GM23248 (cell line): Measurements from ENCODE around the gene DIP2C. TPM values are rescaled to one million over a fixed set of nuclear protein-coding genes. Genes with fewer than 3 reads are reported as not detected.

Experiments
- DNase-seq: peaks from one replicate; pipeline ENCODE4 v3.0.0-alpha.2; 2015
- H2AFZ ChIP-seq: fragments of 200-600 bp; sonication (generic); 2 replicates; pipeline ENCODE4 v1.6.1; 2016; ENCODE audit warnings: antibody characterized with exemption
- H3F3A ChIP-seq: fragments of 200-600 bp; sonication (generic); 2 replicates; pipeline ENCODE4 v1.6.1; 2016; ENCODE audit warnings: mild to moderate bottlenecking, antibody characterized with exemption, mixed run types; ENCODE audit not compliant: insufficient read depth
- H3K27ac ChIP-seq: fragments of 200-600 bp; sonication (generic); 2 replicates; pipeline ENCODE4 v1.5.1; 2016; ENCODE audit warnings: mild to moderate bottlenecking
- H3K27me3 ChIP-seq: fragments of 200-600 bp; sonication (generic); replicated peaks from 2 replicates; pipeline ENCODE4 v1.6.1; 2016; ENCODE audit warnings: mild to moderate bottlenecking; ENCODE audit not compliant: insufficient read depth
- H3K36me3 ChIP-seq: fragments of 200-600 bp; sonication (generic); 2 replicates; pipeline ENCODE4 v1.6.1; 2016; ENCODE audit warnings: low read depth, mild to moderate bottlenecking
- H3K4me1 ChIP-seq: fragments of 200-600 bp; sonication (generic); 2 replicates; pipeline ENCODE4 v1.6.1; 2016; ENCODE audit warnings: mild to moderate bottlenecking; ENCODE audit not compliant: insufficient read depth
- H3K4me2 ChIP-seq: fragments of 200-600 bp; sonication (generic); one replicate; pipeline ENCODE4 v1.6.1; 2016; ENCODE audit warnings: mild to moderate bottlenecking; ENCODE audit not compliant: unreplicated experiment
- H3K4me3 ChIP-seq: fragments of 200-600 bp; sonication (generic); 2 replicates; pipeline ENCODE4 v1.5.1; 2016; ENCODE audit warnings: mild to moderate bottlenecking
- H3K79me2 ChIP-seq: fragments of 200-600 bp; sonication (generic); 2 replicates; pipeline ENCODE4 v1.6.1; 2016; ENCODE audit warnings: mild to moderate bottlenecking; ENCODE audit not compliant: insufficient read depth
- H3K9ac ChIP-seq: fragments of 200-600 bp; sonication (generic); 2 replicates; pipeline ENCODE4 v1.6.1; 2016; ENCODE audit warnings: mild to moderate bottlenecking
- H3K9me2 ChIP-seq: fragments of 200-600 bp; sonication (generic); 2 replicates; pipeline ENCODE4 v1.6.1; 2016; ENCODE audit warnings: mixed run types, mild to moderate bottlenecking, moderate library complexity; ENCODE audit not compliant: insufficient read depth
- H3K9me3 ChIP-seq: fragments of 200-600 bp; sonication (generic); one replicate; pipeline ENCODE4 v1.6.1; 2017; ENCODE audit warnings: low read depth
- H4K20me1 ChIP-seq: fragments of 200-600 bp; sonication (generic); 2 replicates; pipeline ENCODE4 v1.6.0; 2016; ENCODE audit not compliant: insufficient read depth
- EZH2 ChIP-seq: fragments of 200-600 bp; sonication (generic); IDR thresholded peaks from 2 replicates; pipeline ENCODE4 v1.6.1; 2018; ENCODE audit warnings: antibody characterized with exemption, mild to moderate bottlenecking; ENCODE audit not compliant: insufficient read depth, poor library complexity, severe bottlenecking
- EZH2phosphoT487 ChIP-seq: fragments of 200-600 bp; sonication (generic); IDR thresholded peaks from 2 replicates; pipeline ENCODE4 v1.6.1; 2018; ENCODE audit warnings: antibody characterized with exemption, moderate library complexity, mild to moderate bottlenecking, low read depth; ENCODE audit not compliant: insufficient read depth
- WGBS, 2 experiments: methylation state at CpG; one replicate each; pipeline ENCODE4 v1.1.6; 2015 to 2017; ENCODE audit warnings: low lambda C conversion rate in 2 of 2, low coverage in 1 of 2; ENCODE audit errors: missing lambda C conversion rate in 2 of 2; 5-methylcytosine and 5-hydroxymethylcytosine counted together
- in situ Hi-C: fragments of 300-500 bp; cut with MboI; formaldehyde crosslinking; loops from 2 replicates; pipeline ENCODE4 v1.15.0; 2020
- polyA plus RNA-seq: library from polyadenylated mRNA; unstranded; fragments of >200 nt; fragmentation: Nextera tagmentation; extraction: Ambion mirVana; gene quantifications from 2 replicates; pipeline ENCODE4 v1.2.1, GENCODE V29; 2016
- total RNA-seq: library from RNA; depleted of rRNA; stranded (reverse); fragments of >200 nt; shearing (Covaris generic); gene quantifications from 2 replicates; pipeline ENCODE4 v1.2.3, GENCODE V29; 2014

Gene DIP2C
- total and polyA plus RNA-seq, 2 experiments from 2014 or later: 12.0 to 13.1 TPM

GRCh38 chr10:239109-239508 lies 450.4 kb downstream of the DIP2C start:
- peaks cover 34% of the 10 kb centered on the region for H3K36me3 ChIP-seq
- H3K27me3 ChIP-seq: no peaks in the 10 kb centered on the region
- no peaks in the 10 kb centered on the region for H3K9me3 ChIP-seq
- no peak overlapping the region for H3K4me3 ChIP-seq
- TF ChIP-seq EZH2phosphoT487: no peak
- TF ChIP-seq EZH2: no peak
- H3K4me1 ChIP-seq: peaks cover 6% of the 10 kb centered on the region
- H3K9me2 ChIP-seq: no peaks in the 10 kb centered on the region
- peaks cover 3% of the 10 kb centered on the region; the same call in 1 of the 2 replicates for H3F3A ChIP-seq
- no peaks in the 10 kb centered on the region for H4K20me1 ChIP-seq
- DNase-seq: peak; percentile 30
- H2AFZ ChIP-seq: no peak overlapping the region
- H3K27ac ChIP-seq: no peak overlapping the region
- H3K79me2 ChIP-seq: no peaks in the 10 kb centered on the region
- no peak overlapping the region for H3K4me2 ChIP-seq
- in situ Hi-C loops: no loop called here
- H3K9ac ChIP-seq: no peak overlapping the region
- WGBS, 2 experiments: 87 to 91% methylated on average over 6 of the region's 6 CpGs

DNA sequence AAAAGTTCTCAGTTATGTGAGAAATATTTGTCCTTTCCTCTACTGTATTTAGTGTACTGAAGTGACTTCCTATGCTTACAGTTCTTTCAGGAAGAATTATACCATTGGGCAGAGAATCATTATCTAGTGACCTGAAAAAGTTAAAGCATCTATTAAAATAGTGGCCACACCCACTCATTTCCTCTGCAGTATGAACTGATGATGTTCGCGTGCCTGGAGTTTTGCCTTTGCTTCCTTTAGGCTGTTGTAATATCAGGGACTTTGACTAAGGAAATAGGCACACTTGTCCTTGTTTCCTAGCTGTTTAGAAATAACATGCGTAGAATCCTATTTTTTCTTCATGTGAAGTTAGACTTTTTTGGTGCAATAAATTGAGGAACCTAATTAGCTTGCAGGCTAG lies 453.6 kb downstream of the DIP2C start:
- Histone ChIP-seq H3K36me3 (peaks cover 17% of the 10 kb centered on the region), H3K4me2 (no peak overlapping the region), H3K79me2 (peaks cover under 1% of the 10 kb centered on the region), H3K9ac (no peak overlapping the region), H3K27me3 (no peaks in the 10 kb centered on the region), H3F3A (peaks cover 3% of the 10 kb centered on the region; the same call in 1 of the 2 replicates), H3K4me1 (peaks cover 6% of the 10 kb centered on the region), H3K27ac (no peak overlapping the region), H3K9me3 (no peaks in the 10 kb centered on the region), H3K4me3 (no peak overlapping the region), H3K9me2 (no peaks in the 10 kb centered on the region), H4K20me1 (no peaks in the 10 kb centered on the region), H2AFZ (no peak overlapping the region)
- DNase-seq: peak; percentile 62
- in situ Hi-C loops: no loop called here
- WGBS, 2 experiments: 53 to 59% methylated on average over 3 of the region's 3 CpGs
- TF ChIP-seq EZH2: no peak
- no peak for TF ChIP-seq EZH2phosphoT487

GRCh38 chr10:234708-235406 lies 454.6 kb downstream of the DIP2C start:
- no peaks in the 10 kb centered on the region for H4K20me1 ChIP-seq

DNA sequence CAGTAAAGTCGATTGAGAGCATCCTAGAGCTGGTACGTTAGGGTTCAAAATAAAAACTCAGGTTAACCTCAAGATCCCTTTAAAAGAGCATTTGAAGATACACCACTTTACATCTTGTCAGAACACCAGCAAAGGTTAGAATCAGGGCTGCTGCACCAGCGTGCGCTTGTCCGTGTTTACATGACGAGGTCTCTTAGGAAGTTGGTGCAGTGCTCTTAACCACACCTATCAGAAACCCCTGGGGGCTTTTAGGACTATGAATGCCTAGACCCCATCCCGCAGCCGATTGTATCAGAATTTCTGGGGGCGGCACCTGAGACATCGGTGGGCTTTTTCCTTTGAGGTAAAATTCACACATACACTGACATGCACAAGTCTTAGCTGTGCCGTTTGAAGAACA lies 456.6 kb downstream of the DIP2C start:
- DNase-seq: no peak
- H3K4me3 ChIP-seq: no peak overlapping the region
- TF ChIP-seq EZH2 (no peak), EZH2phosphoT487 (no peak)
- no peaks in the 10 kb centered on the region for H3K9me2 ChIP-seq
- H3F3A ChIP-seq: peaks cover 3% of the 10 kb centered on the region; the same call in 1 of the 2 replicates
- in situ Hi-C loops: no loop called here
- H3K9ac ChIP-seq: no peak overlapping the region
- no peaks in the 10 kb centered on the region for H3K9me3 ChIP-seq
- peaks cover 16% of the 10 kb centered on the region for H3K79me2 ChIP-seq
- H3K27ac ChIP-seq: no peak overlapping the region
- H3K4me2 ChIP-seq: no peak overlapping the region
- no peaks in the 10 kb centered on the region for H3K27me3 ChIP-seq
- no peaks in the 10 kb centered on the region for H3K36me3 ChIP-seq
- peaks cover 6% of the 10 kb centered on the region for H3K4me1 ChIP-seq
- no peak overlapping the region for H2AFZ ChIP-seq
- H4K20me1 ChIP-seq: no peaks in the 10 kb centered on the region
- 96 to 98% methylated on average over 11 of the region's 11 CpGs for WGBS, 2 experiments

More at GRCh38 chr10:234708-235406, 454.6 kb downstream of the DIP2C start:
- Histone ChIP-seq H3F3A (peaks cover 3% of the 10 kb centered on the region; the same call in 1 of the 2 replicates), H3K36me3 (peaks cover 8% of the 10 kb centered on the region), H3K79me2 (peaks cover 10% of the 10 kb centered on the region), H3K4me2 (no peak overlapping the region), H3K9ac (no peak overlapping the region), H3K27ac (no peak overlapping the region), H3K4me1 (peaks cover 6% of the 10 kb centered on the region), H3K4me3 (no peak overlapping the region), H3K27me3 (no peaks in the 10 kb centered on the region), H3K9me3 (no peaks in the 10 kb centered on the region), H3K9me2 (no peaks in the 10 kb centered on the region), H2AFZ (no peak overlapping the region)
- in situ Hi-C loops: no loop called here
- no peak for DNase-seq
- TF ChIP-seq EZH2 (no peak), EZH2phosphoT487 (no peak)
- WGBS, 2 experiments: 95% methylated on average over 9 of the region's 9 CpGs
